Liver (tissue), 9 donors: Measurements from ENCODE around the gene COX5B. TPM values are rescaled to one million over a fixed set of nuclear protein-coding genes. Genes with fewer than 3 reads are reported as not detected.

Source experiments
- DNase-seq: peaks from one replicate; pipeline ENCODE4 v3.0.0-alpha.2; 2017; ENCODE audit warnings: low spot score
- H3K27ac ChIP-seq, 2 donors: one replicate each; pipeline ENCODE4 v1.7.0; 2013; ENCODE audit warnings: inconsistent platforms in 2 of 2, low read length in 2 of 2, control low read depth in 1 of 2, low read depth in 1 of 2, mild to moderate bottlenecking in 1 of 2
- H3K27me3 ChIP-seq, 4 donors: one replicate each; pipeline versions ENCODE4 v1.6.1 to v1.7.0; 2013; ENCODE audit warnings: low read length in 3 of 4, inconsistent platforms in 1 of 4, mild to moderate bottlenecking in 1 of 4, moderate library complexity in 1 of 4; ENCODE audit not compliant: control insufficient read depth in 4 of 4, insufficient read depth in 4 of 4
- H3K36me3 ChIP-seq, 4 donors: one replicate each; pipeline versions ENCODE4 v1.6.1 to v1.7.0; 2013; ENCODE audit warnings: low read length in 3 of 4, mild to moderate bottlenecking in 3 of 4, low read depth in 1 of 4, moderate library complexity in 1 of 4; ENCODE audit not compliant: control insufficient read depth in 4 of 4, insufficient read depth in 3 of 4
- H3K4me1 ChIP-seq, 4 donors: one replicate each; pipeline versions ENCODE4 v1.6.1 to v1.7.0; 2013; ENCODE audit warnings: low read length in 3 of 4, mild to moderate bottlenecking in 3 of 4, moderate library complexity in 1 of 4; ENCODE audit not compliant: control insufficient read depth in 4 of 4, insufficient read depth in 4 of 4
- H3K4me3 ChIP-seq, 3 donors: one replicate each; pipeline versions ENCODE4 v1.6.1 to v1.7.0; 2013; ENCODE audit warnings: low read length in 3 of 3, control low read depth in 1 of 3, low read depth in 1 of 3, mild to moderate bottlenecking in 1 of 3
- H3K9ac ChIP-seq, 2 donors: one replicate each; pipeline ENCODE4 v1.7.0; 2013; ENCODE audit warnings: low read length in 2 of 2, mild to moderate bottlenecking in 2 of 2, moderate library complexity in 2 of 2, control low read depth in 1 of 2, low read depth in 1 of 2
- H3K9me3 ChIP-seq, 4 donors: one replicate each; pipeline versions ENCODE4 v1.6.1 to v1.7.0; 2013; ENCODE audit warnings: low read length in 3 of 4; ENCODE audit not compliant: control insufficient read depth in 4 of 4
- ATF3 ChIP-seq: IDR thresholded peaks from 2 replicates; pipeline ENCODE4 v1.6.1; 2016; ENCODE audit warnings: antibody characterized with exemption
- CTCF ChIP-seq: fragments of 150-350 bp; IDR thresholded peaks from 2 replicates; pipeline ENCODE4 v1.5.1; 2017; ENCODE audit warnings: improper control_type of control experiment, low read depth, low read length; ENCODE audit not compliant: missing input control
- EGR1 ChIP-seq, 2 donors: IDR thresholded peaks; 2 replicates each; pipeline ENCODE4 v1.6.1; 2016 to 2018; ENCODE audit warnings: antibody characterized with exemption in 2 of 2, low read depth in 2 of 2
- FOXA1 ChIP-seq: IDR thresholded peaks from 2 replicates; pipeline ENCODE4 v1.6.1; 2016; ENCODE audit warnings: antibody characterized with exemption
- GABPA ChIP-seq, 2 donors: IDR thresholded peaks in 1 of 2; conservative IDR thresholded peaks in 1 of 2; 2 replicates each; pipeline ENCODE4 v1.6.1; 2016; ENCODE audit warnings: antibody characterized with exemption in 2 of 2, mild to moderate bottlenecking in 1 of 2, moderate library complexity in 1 of 2
- HNF4A ChIP-seq, 2 donors: conservative IDR thresholded peaks; 2 replicates each; pipeline ENCODE4 v1.6.1; 2016; ENCODE audit warnings: antibody characterized with exemption in 2 of 2, mild to moderate bottlenecking in 2 of 2
- HNF4G ChIP-seq: IDR thresholded peaks from 2 replicates; pipeline ENCODE4 v1.6.1; 2016; ENCODE audit warnings: antibody characterized with exemption
- JUND ChIP-seq, 2 donors: IDR thresholded peaks; 2 replicates each; pipeline ENCODE4 v1.6.1; 2016; ENCODE audit warnings: antibody characterized with exemption in 2 of 2
- NR2F2 ChIP-seq: IDR thresholded peaks from 2 replicates; pipeline ENCODE4 v1.6.1; 2016; ENCODE audit warnings: antibody characterized with exemption
- RAD21 ChIP-seq, 2 donors: IDR thresholded peaks; 2 replicates each; pipeline ENCODE4 v1.6.1; 2016; ENCODE audit warnings: antibody characterized with exemption in 2 of 2, mild to moderate bottlenecking in 2 of 2
- REST ChIP-seq: IDR thresholded peaks from 2 replicates; pipeline ENCODE4 v1.6.1; 2016; ENCODE audit warnings: antibody characterized with exemption, mild to moderate bottlenecking
- RXRA ChIP-seq, 2 donors: IDR thresholded peaks; 2 replicates each; pipeline ENCODE4 v1.6.1; 2017 to 2018; ENCODE audit warnings: antibody characterized with exemption in 2 of 2, mild to moderate bottlenecking in 1 of 2
- SP1 ChIP-seq: IDR thresholded peaks from 2 replicates; pipeline ENCODE4 v1.6.1; 2018; ENCODE audit warnings: antibody characterized with exemption, mild to moderate bottlenecking
- TAF1 ChIP-seq: conservative IDR thresholded peaks from 2 replicates; pipeline ENCODE4 v1.6.1; 2016; ENCODE audit warnings: antibody characterized with exemption, mild to moderate bottlenecking
- YY1 ChIP-seq: IDR thresholded peaks from 2 replicates; pipeline ENCODE4 v1.6.1; 2016; ENCODE audit warnings: antibody characterized with exemption, mild to moderate bottlenecking
- WGBS: extraction: QIAGEN DNeasy Blood & Tissue Kit; methylation state at CpG from one replicate; pipeline ENCODE4 v1.1.7; 2013; 5-methylcytosine and 5-hydroxymethylcytosine counted together
- polyA plus RNA-seq, 2 donors: library from polyadenylated mRNA; stranded (reverse) in 1 of 2; unstranded in 1 of 2; fragments of 200-250 nt in 1 of 2; fragments of >200 nt in 1 of 2; fragmentation: Nextera tagmentation in 1 of 2; extraction: Ambion mirVana in 1 of 2; gene quantifications; one replicate each; pipeline versions ENCODE4 v1.2.1 to v1.2.3, GENCODE V29; 2013 to 2015
- total RNA-seq, 2 donors: library from RNA; depleted of rRNA; stranded (reverse); fragments of >200 nt; gene quantifications; one replicate each; pipeline ENCODE4 v1.2.3, GENCODE V29; 2014
- donor health status: healthy.
- donor health status: healthy.
- donor health status: healthy.
- donor health status: healthy.
- donor health status: healthy.

The COX5B gene
- total and polyA plus RNA-seq, 4 donors: 103 to 423 (median 264) TPM

GRCh38 chr2:97673182-97673914 lies 27.5 kb downstream of the COX5B start:
- DNase-seq: no peak
- no peak overlapping the region for H3K9ac ChIP-seq
- TF ChIP-seq RXRA (IDR thresholded peaks at IDR 0.05): no peak
- TF ChIP-seq FOXA1: no peak
- no peak for TF ChIP-seq ATF3
- no peak for TF ChIP-seq HNF4G
- no peak for TF ChIP-seq HNF4A (conservative IDR thresholded peaks at IDR 0.05)
- TF ChIP-seq JUND (IDR thresholded peaks at IDR 0.05): no peak
- TF ChIP-seq EGR1 (IDR thresholded peaks at IDR 0.05; ENCODE audit: low read depth in 2 of 2): no peak
- TF ChIP-seq YY1: no peak
- TF ChIP-seq NR2F2: no peak
- TF ChIP-seq SP1: no peak
- TF ChIP-seq REST: no peak
- TF ChIP-seq RAD21 (IDR thresholded peaks at IDR 0.05): no peak
- 78% methylated on average over 9 of the region's 9 CpGs for WGBS
- no peaks in the 10 kb centered on the region for H3K9me3 ChIP-seq
- no peaks in the 10 kb centered on the region for H3K4me1 ChIP-seq
- no peak overlapping the region for H3K4me3 ChIP-seq
- H3K27ac ChIP-seq: no peak overlapping the region
- H3K36me3 ChIP-seq: no peaks in the 10 kb centered on the region
- no peaks in the 10 kb centered on the region for H3K27me3 ChIP-seq

- no peak overlapping the region for H3K27ac ChIP-seq
- no peaks in the 10 kb centered on the region for H3K27me3 ChIP-seq
- no peak for TF ChIP-seq RXRA (IDR thresholded peaks at IDR 0.05)
- TF ChIP-seq YY1: no peak
- no peak for TF ChIP-seq EGR1 (IDR thresholded peaks at IDR 0.05; ENCODE audit: low read depth in 2 of 2)
- no peak for TF ChIP-seq GABPA (IDR thresholded peaks at IDR 0.05 in 1 of 2, conservative IDR thresholded peaks at IDR 0.05 in 1 of 2)
- no peak overlapping the region for H3K9ac ChIP-seq
- WGBS: 83% methylated on average over 8 of the region's 8 CpGs
- no peaks in the 10 kb centered on the region for H3K36me3 ChIP-seq
- H3K9me3 ChIP-seq: no peaks in the 10 kb centered on the region
- DNase-seq: no peak
- no peaks in the 10 kb centered on the region for H3K4me1 ChIP-seq
- no peak overlapping the region for H3K4me3 ChIP-seq
Measured at GRCh38 chr2:97673915-97674283, 28.0 kb downstream of the COX5B start.

GRCh38 chr2:97675430-97676113 lies 29.7 kb downstream of the COX5B start:
- no peak for DNase-seq
- Histone ChIP-seq H3K9me3 (no peaks in the 10 kb centered on the region), H3K4me3 (no peak overlapping the region)

More at GRCh38 chr2:97675430-97676113, 29.7 kb downstream of the COX5B start:
- TF ChIP-seq JUND (IDR thresholded peaks at IDR 0.05): no peak
- no peak for TF ChIP-seq TAF1
- no peak for TF ChIP-seq RXRA (IDR thresholded peaks at IDR 0.05)
- TF ChIP-seq EGR1 (IDR thresholded peaks at IDR 0.05; ENCODE audit: low read depth in 2 of 2): no peak
- no peak for TF ChIP-seq CTCF
- no peak for TF ChIP-seq YY1
- TF ChIP-seq FOXA1: no peak
- TF ChIP-seq NR2F2: no peak
- Histone ChIP-seq H3K27me3 (no peaks in the 10 kb centered on the region), H3K27ac (no peak overlapping the region), H3K9ac (no peak overlapping the region), H3K36me3 (no peaks in the 10 kb centered on the region), H3K4me1 (no peaks in the 10 kb centered on the region)
- 91% methylated on average over 5 of the region's 5 CpGs for WGBS
